Neutrophil (primary cell): ENCODE data around the gene IQCB1.

ENCODE experiments used
- H3K27ac ChIP-seq: fragments of 200-600 bp; sonication (generic); 2 replicates; pipeline ENCODE4 v1.5.1; 2016; ENCODE audit warnings: mild to moderate bottlenecking, moderate library complexity
- H3K27me3 ChIP-seq: fragments of 200-600 bp; sonication (generic); 2 replicates; pipeline ENCODE4 v1.6.0; 2016; ENCODE audit warnings: mild to moderate bottlenecking
- H3K36me3 ChIP-seq: fragments of 200-600 bp; sonication (generic); 2 replicates; pipeline ENCODE4 v1.5.1; 2017
- H3K4me1 ChIP-seq, 2 experiments: fragments of 200-600 bp in 1 of 2; sonication (generic) in 1 of 2; 1 replicate in 1 of 2; 2 replicates in 1 of 2; pipeline versions ENCODE4 v1.5.1 to v1.6.1; 2013 to 2016; ENCODE audit warnings: low read depth in 1 of 2, low read length in 1 of 2, mild to moderate bottlenecking in 1 of 2, moderate library complexity in 1 of 2; ENCODE audit not compliant: control insufficient read depth in 1 of 2, insufficient read depth in 1 of 2
- H3K4me3 ChIP-seq, 2 experiments: fragments of 200-600 bp in 1 of 2; sonication (generic) in 1 of 2; 1 replicate in 1 of 2; 2 replicates in 1 of 2; pipeline ENCODE4 v1.5.1; 2013 to 2016; ENCODE audit warnings: low read depth in 1 of 2, low read length in 1 of 2, mild to moderate bottlenecking in 1 of 2, moderate library complexity in 1 of 2
- H3K9me3 ChIP-seq: fragments of 200-600 bp; sonication (generic); 2 replicates; pipeline ENCODE4 v1.5.1; 2016
- TF ChIP-seq, protein P1 (sequence below): fragments of 200-600 bp; sonication (generic); IDR thresholded peaks from 2 replicates; pipeline ENCODE4 v1.5.1; 2016; ENCODE audit warnings: antibody characterized with exemption

Gene IQCB1

DNA sequence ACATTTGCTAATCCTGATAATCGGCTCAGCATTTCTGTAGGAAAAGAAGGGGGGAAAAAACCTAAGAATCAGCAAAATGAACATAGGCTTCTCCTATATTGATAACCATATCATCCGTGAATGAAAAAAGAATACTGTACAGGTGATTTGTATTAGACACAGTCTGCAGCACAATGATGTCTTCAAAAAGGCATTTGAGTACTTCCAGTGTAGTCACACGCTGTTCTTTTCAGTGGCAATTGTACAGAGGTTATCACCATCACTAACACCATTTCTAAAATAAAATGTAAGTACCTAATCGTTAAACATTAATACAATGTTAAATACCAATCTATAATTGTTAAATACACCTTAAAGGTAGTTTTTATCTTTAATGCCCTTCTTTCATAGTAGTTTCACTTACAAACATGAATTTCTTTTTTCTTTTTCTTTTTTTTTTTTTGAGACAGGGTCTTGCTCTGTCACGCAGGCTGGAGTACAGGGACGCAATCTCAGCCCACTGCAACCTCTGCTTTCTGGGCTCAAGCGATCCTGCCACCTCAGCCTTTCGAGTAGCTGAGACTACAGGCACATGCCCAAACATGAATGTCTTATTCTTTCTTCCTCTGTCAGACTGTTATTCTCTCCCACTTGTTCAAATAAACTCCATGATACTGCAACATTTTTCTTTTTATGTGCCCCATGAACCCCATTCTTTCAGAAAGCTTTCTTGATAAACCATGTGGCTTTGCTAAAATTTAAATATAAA is 103.7 kb downstream of the IQCB1 start:
- Histone ChIP-seq H3K4me1 (no peaks in the 10 kb centered on the region), H3K4me3 (no peak overlapping the region), H3K27ac (no peak overlapping the region), H3K27me3 (no peaks in the 10 kb centered on the region), H3K36me3 (peaks cover 19% of the 10 kb centered on the region), H3K9me3 (no peaks in the 10 kb centered on the region)
- TF ChIP-seq, protein P1, sequence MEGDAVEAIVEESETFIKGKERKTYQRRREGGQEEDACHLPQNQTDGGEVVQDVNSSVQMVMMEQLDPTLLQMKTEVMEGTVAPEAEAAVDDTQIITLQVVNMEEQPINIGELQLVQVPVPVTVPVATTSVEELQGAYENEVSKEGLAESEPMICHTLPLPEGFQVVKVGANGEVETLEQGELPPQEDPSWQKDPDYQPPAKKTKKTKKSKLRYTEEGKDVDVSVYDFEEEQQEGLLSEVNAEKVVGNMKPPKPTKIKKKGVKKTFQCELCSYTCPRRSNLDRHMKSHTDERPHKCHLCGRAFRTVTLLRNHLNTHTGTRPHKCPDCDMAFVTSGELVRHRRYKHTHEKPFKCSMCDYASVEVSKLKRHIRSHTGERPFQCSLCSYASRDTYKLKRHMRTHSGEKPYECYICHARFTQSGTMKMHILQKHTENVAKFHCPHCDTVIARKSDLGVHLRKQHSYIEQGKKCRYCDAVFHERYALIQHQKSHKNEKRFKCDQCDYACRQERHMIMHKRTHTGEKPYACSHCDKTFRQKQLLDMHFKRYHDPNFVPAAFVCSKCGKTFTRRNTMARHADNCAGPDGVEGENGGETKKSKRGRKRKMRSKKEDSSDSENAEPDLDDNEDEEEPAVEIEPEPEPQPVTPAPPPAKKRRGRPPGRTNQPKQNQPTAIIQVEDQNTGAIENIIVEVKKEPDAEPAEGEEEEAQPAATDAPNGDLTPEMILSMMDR: no peak

DNA sequence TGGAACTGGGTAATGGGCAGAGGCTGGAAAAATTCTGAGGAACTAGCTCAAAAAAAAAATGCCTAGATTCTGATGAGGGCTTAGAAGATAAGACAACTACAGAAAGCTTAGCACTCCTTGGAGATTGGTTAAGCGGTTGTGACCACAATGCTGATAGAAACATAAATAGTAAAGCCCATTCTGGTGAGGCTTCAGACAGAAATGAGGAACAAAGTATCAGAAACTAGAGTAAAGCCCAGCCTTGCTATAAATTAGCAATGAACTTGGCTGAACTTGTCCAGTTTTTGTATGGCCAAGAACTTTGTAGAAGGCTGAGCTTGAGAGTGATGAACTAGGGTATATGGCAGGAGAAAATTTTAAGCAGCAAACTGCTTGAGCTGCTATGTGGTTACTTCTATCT is 110.7 kb downstream of the IQCB1 start:
- Histone ChIP-seq H3K4me1 (no peaks in the 10 kb centered on the region), H3K27me3 (no peaks in the 10 kb centered on the region), H3K4me3 (no peak overlapping the region), H3K36me3 (peaks cover 60% of the 10 kb centered on the region), H3K27ac (no peak overlapping the region), H3K9me3 (no peaks in the 10 kb centered on the region)
- TF ChIP-seq, protein P1: no peak

DNA sequence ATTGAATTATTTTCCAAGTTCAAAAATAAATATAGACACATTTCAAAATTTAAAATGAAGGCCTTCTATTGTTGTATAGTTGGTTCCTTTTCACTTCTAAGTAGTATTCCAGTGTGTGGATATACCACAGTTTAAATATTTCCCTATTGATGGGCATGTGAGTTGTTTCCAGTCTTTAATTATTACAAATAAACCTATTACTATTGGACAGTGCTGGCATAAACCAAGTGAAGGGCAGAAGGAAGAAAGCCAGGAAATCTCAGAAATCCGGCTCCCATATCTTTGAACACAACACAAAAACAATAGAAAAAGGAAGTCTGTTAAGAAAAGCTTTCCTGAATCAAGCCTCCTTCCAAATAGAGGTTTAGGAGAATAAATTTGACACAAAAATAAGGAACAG is 111.4 kb downstream of the IQCB1 start:
- TF ChIP-seq, protein P1: no peak
- Histone ChIP-seq H3K27me3 (no peaks in the 10 kb centered on the region), H3K4me3 (no peak overlapping the region), H3K36me3 (peaks cover 60% of the 10 kb centered on the region), H3K4me1 (no peaks in the 10 kb centered on the region), H3K27ac (no peak overlapping the region), H3K9me3 (no peaks in the 10 kb centered on the region)

DNA sequence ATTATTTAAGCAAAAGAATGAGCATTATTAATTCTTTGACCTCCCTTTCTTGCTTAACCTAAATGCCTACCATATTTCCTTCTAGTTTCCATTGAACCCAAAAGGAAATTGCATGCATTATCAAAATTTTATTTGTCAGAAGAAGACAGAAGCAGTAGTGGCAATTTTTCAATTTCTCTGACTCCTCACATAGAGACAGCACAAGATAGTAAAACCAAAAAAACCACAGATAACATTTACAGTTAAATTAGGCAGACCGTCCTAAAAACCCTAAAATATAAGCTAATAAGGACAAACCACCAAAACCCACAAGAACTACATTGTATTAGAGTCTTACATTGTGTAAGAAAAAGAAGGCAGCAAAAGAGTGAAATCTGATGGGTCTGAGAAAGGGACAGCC is 112.4 kb downstream of the IQCB1 start:
- TF ChIP-seq, protein P1: no peak
- Histone ChIP-seq H3K27ac (no peak overlapping the region), H3K9me3 (no peaks in the 10 kb centered on the region), H3K4me1 (no peaks in the 10 kb centered on the region), H3K4me3 (no peak overlapping the region), H3K27me3 (no peaks in the 10 kb centered on the region), H3K36me3 (peaks cover 69% of the 10 kb centered on the region)

DNA sequence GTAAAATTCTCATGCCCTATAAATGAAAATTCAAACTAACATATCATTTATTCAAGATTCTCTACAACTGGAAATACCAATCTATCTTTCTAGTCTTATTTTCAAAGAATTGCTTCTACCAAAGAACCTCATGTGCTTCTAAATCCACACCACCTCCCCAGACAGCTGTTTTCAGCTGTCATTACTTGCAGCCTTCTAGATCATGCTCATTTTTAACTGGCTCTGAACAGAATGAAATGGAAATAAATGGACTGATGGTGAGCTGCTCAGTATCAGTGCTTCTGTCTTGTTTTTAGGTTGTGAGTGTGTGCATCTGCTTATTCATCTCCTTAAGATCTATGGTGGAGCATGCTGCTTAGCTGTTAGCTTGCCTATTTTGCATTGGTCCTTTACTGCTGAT is 114.7 kb downstream of the IQCB1 start:
- Histone ChIP-seq H3K36me3 (peaks cover 80% of the 10 kb centered on the region), H3K4me1 (no peaks in the 10 kb centered on the region), H3K4me3 (no peak overlapping the region), H3K9me3 (no peaks in the 10 kb centered on the region), H3K27me3 (no peaks in the 10 kb centered on the region), H3K27ac (no peak overlapping the region)
- TF ChIP-seq, protein P1: no peak
